SK-N-SH treated with all-trans-retinoic acid at 6 μM for 48 hours (cell line): ENCODE measurements around the gene CASKIN1.

ENCODE experiments used
- ARNTL ChIP-seq: fragments of 450-650 bp; formaldehyde crosslinking; IDR thresholded peaks from 2 replicates; pipeline ENCODE4 v1.5.0; 2020; ENCODE audit warnings: low read depth, mild to moderate bottlenecking, moderate library complexity, borderline replicate concordance
- ESRRG ChIP-seq: fragments of 250-450 bp; sonication (Bioruptor Pico); IDR thresholded peaks from 2 replicates; pipeline ENCODE4 v1.6.1; 2021; ENCODE audit warnings: mild to moderate bottlenecking
- PPARA ChIP-seq: fragments of 250-450 bp; sonication (Bioruptor Pico); IDR thresholded peaks from 2 replicates; pipeline ENCODE4 v1.5.0; 2020; ENCODE audit warnings: mild to moderate bottlenecking, borderline replicate concordance
- RARB ChIP-seq: fragments of 250-450 bp; sonication (Bioruptor Pico); IDR thresholded peaks from 2 replicates; pipeline ENCODE4 v1.8.0; 2021; ENCODE audit warnings: mild to moderate bottlenecking, moderate library complexity
- SNAI2 ChIP-seq: fragments of 250-450 bp; sonication (Bioruptor Pico); IDR thresholded peaks from 2 replicates; pipeline ENCODE4 v1.5.0; 2020; ENCODE audit warnings: mild to moderate bottlenecking, moderate library complexity
- ZFP3 ChIP-seq: fragments of 250-450 bp; sonication (Bioruptor Pico); IDR thresholded peaks from 2 replicates; pipeline ENCODE4 v1.5.0; 2020; ENCODE audit warnings: mild to moderate bottlenecking, moderate library complexity
- TF ChIP-seq, protein P1 (sequence below): fragments of 250-450 bp; sonication (Bioruptor Pico); IDR thresholded peaks from 2 replicates; pipeline ENCODE4 v1.5.0; 2020; ENCODE audit warnings: mild to moderate bottlenecking, moderate library complexity
- TF ChIP-seq, protein P2 (sequence below): fragments of 250-450 bp; sonication (Bioruptor Pico); IDR thresholded peaks from 2 replicates; pipeline ENCODE4 v1.8.0; 2020; ENCODE audit warnings: mild to moderate bottlenecking, moderate library complexity, borderline replicate concordance
- TF ChIP-seq, protein P3 (sequence below): fragments of 250-450 bp; sonication (Bioruptor Pico); IDR thresholded peaks from 2 replicates; pipeline ENCODE4 v1.5.1; 2020; ENCODE audit warnings: low read depth, mild to moderate bottlenecking, moderate library complexity

DNA sequence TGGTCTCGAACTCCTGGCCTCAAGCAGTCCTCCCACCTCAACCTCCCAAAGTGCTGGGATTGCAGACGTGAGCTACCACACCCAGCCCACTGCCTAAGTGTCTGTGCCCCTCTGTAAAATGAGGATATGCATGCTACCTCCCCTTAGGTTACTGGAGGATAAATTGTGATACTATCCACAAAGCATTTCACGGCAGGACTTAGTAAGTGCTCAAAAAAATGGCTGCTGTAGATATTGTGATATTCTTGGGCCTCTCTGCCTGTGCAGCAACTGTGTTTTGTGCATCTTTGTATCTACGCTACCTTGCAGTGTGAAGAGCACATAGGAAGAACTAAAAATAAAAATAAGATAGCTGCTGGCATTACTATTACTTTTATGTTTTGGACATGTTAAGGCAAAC lies 1.9 kb upstream of the CASKIN1 start:
- no peak for TF ChIP-seq ESRRG (CRISPR knock-in tag)
- TF ChIP-seq, protein P1, sequence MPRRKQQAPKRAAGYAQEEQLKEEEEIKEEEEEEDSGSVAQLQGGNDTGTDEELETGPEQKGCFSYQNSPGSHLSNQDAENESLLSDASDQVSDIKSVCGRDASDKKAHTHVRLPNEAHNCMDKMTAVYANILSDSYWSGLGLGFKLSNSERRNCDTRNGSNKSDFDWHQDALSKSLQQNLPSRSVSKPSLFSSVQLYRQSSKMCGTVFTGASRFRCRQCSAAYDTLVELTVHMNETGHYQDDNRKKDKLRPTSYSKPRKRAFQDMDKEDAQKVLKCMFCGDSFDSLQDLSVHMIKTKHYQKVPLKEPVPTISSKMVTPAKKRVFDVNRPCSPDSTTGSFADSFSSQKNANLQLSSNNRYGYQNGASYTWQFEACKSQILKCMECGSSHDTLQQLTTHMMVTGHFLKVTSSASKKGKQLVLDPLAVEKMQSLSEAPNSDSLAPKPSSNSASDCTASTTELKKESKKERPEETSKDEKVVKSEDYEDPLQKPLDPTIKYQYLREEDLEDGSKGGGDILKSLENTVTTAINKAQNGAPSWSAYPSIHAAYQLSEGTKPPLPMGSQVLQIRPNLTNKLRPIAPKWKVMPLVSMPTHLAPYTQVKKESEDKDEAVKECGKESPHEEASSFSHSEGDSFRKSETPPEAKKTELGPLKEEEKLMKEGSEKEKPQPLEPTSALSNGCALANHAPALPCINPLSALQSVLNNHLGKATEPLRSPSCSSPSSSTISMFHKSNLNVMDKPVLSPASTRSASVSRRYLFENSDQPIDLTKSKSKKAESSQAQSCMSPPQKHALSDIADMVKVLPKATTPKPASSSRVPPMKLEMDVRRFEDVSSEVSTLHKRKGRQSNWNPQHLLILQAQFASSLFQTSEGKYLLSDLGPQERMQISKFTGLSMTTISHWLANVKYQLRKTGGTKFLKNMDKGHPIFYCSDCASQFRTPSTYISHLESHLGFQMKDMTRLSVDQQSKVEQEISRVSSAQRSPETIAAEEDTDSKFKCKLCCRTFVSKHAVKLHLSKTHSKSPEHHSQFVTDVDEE (CRISPR knock-in tag): no peak
- TF ChIP-seq, protein P2, sequence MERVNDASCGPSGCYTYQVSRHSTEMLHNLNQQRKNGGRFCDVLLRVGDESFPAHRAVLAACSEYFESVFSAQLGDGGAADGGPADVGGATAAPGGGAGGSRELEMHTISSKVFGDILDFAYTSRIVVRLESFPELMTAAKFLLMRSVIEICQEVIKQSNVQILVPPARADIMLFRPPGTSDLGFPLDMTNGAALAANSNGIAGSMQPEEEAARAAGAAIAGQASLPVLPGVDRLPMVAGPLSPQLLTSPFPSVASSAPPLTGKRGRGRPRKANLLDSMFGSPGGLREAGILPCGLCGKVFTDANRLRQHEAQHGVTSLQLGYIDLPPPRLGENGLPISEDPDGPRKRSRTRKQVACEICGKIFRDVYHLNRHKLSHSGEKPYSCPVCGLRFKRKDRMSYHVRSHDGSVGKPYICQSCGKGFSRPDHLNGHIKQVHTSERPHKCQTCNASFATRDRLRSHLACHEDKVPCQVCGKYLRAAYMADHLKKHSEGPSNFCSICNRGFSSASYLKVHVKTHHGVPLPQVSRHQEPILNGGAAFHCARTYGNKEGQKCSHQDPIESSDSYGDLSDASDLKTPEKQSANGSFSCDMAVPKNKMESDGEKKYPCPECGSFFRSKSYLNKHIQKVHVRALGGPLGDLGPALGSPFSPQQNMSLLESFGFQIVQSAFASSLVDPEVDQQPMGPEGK: no peak
- TF ChIP-seq PPARA (CRISPR knock-in tag): no peak
- TF ChIP-seq, protein P3, sequence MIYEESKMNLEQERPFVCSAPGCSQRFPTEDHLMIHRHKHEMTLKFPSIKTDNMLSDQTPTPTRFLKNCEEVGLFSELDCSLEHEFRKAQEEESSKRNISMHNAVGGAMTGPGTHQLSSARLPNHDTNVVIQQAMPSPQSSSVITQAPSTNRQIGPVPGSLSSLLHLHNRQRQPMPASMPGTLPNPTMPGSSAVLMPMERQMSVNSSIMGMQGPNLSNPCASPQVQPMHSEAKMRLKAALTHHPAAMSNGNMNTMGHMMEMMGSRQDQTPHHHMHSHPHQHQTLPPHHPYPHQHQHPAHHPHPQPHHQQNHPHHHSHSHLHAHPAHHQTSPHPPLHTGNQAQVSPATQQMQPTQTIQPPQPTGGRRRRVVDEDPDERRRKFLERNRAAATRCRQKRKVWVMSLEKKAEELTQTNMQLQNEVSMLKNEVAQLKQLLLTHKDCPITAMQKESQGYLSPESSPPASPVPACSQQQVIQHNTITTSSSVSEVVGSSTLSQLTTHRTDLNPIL: no peak
- TF ChIP-seq ARNTL: no peak
- no peak for TF ChIP-seq RARB (CRISPR knock-in tag)
- no peak for TF ChIP-seq ZFP3
- no peak for TF ChIP-seq SNAI2 (CRISPR knock-in tag)
